PC-9 (cell line): ENCODE data around the gene C9orf78. TPM values are rescaled to one million over a fixed set of nuclear protein-coding genes. Genes with fewer than 3 reads are reported as not detected.

ENCODE experiments used
- BruUV-seq: library from RNA; stranded (reverse); fragments of 400-500 nt; replicated peaks from 2 replicates; lab custom pipeline; 2021; lab: Mats Ljungman, UMichigan
- CTCF ChIA-PET: fragments of 300-600 bp; sonication (Branson Sonifier 250); formaldehyde crosslinking; loops from one replicate; lab custom pipeline; 2022; ENCODE audit warnings: antibody characterized with exemption; lab: Charles Lee
- POLR2A ChIA-PET: fragments of 300-600 bp; sonication (Branson Sonifier 250); formaldehyde crosslinking; loops from one replicate; lab custom pipeline; 2022; ENCODE audit warnings: antibody characterized with exemption; ENCODE audit not compliant: unreplicated experiment; lab: Charles Lee
- DNase-seq, 2 experiments: peaks; one replicate each; pipeline versions ENCODE4 v3.0.0 to v3.0.0-alpha.2; 2015 to 2022; ENCODE audit warnings: mixed read lengths in 1 of 2
- H2AFZ ChIP-seq: fragments of 200-600 bp; sonication (generic); 2 replicates; pipeline ENCODE4 v1.8.1; 2017; ENCODE audit warnings: antibody characterized with exemption
- H3F3A ChIP-seq: fragments of 200-600 bp; sonication (generic); 2 replicates; pipeline ENCODE4 v1.8.1; 2017; ENCODE audit warnings: antibody characterized with exemption, mild to moderate bottlenecking, low read depth; ENCODE audit not compliant: insufficient read depth
- H3K27ac ChIP-seq: fragments of 200-600 bp; sonication (generic); 2 replicates; pipeline ENCODE4 v1.6.1; 2016; ENCODE audit warnings: mixed run types
- H3K27me3 ChIP-seq: fragments of 200-600 bp; sonication (generic); 2 replicates; pipeline ENCODE4 v1.6.1; 2016; ENCODE audit warnings: low read depth, mixed run types; ENCODE audit not compliant: insufficient read depth
- H3K36me3 ChIP-seq: fragments of 200-600 bp; sonication (generic); 2 replicates; pipeline ENCODE4 v1.6.1; 2016; ENCODE audit warnings: low read depth, mixed run types
- H3K4me1 ChIP-seq: fragments of 200-600 bp; sonication (generic); replicated peaks from 2 replicates; pipeline ENCODE4 v1.6.1; 2016; ENCODE audit warnings: mixed run types; ENCODE audit not compliant: insufficient read depth
- H3K4me2 ChIP-seq: fragments of 200-600 bp; sonication (generic); 2 replicates; pipeline ENCODE4 v1.6.1; 2017; ENCODE audit warnings: mixed run types
- H3K4me3 ChIP-seq: fragments of 200-600 bp; sonication (generic); 2 replicates; pipeline ENCODE4 v1.6.1; 2016; ENCODE audit warnings: mixed run types
- H3K79me2 ChIP-seq: fragments of 200-600 bp; sonication (generic); 2 replicates; pipeline ENCODE4 v1.6.1; 2017; ENCODE audit warnings: low read depth, mixed run types
- H3K9me2 ChIP-seq: fragments of 200-600 bp; sonication (generic); 2 replicates; pipeline ENCODE4 v1.8.1; 2017; ENCODE audit warnings: mild to moderate bottlenecking; ENCODE audit not compliant: insufficient read depth
- H3K9me3 ChIP-seq: fragments of 200-600 bp; sonication (generic); 2 replicates; pipeline ENCODE4 v1.8.1; 2016; ENCODE audit warnings: low read depth; ENCODE audit not compliant: insufficient read depth
- H4K20me1 ChIP-seq: fragments of 200-600 bp; sonication (generic); 2 replicates; pipeline ENCODE4 v1.8.1; 2017; ENCODE audit not compliant: insufficient read depth
- CTCF ChIP-seq: fragments of 200-600 bp; sonication (generic); conservative IDR thresholded peaks from 2 replicates; pipeline ENCODE4 v1.6.1; 2017; ENCODE audit warnings: mixed run types, antibody characterized with exemption, mild to moderate bottlenecking, moderate library complexity
- EZH2 ChIP-seq: fragments of 200-600 bp; sonication (generic); IDR thresholded peaks from 2 replicates; pipeline ENCODE4 v1.8.0; 2017; ENCODE audit warnings: antibody characterized with exemption, low read depth
- intact Hi-C: fragments of 100-400 bp; cut with micrococcal nuclease; formaldehyde crosslinking; loops from one replicate; pipeline ENCODE4 v1.10.0; 2022; ENCODE audit not compliant: unreplicated experiment
- total RNA-seq: library from RNA; stranded (reverse); gene quantifications from 2 replicates; pipeline ENCODE4 v1.2.3, GENCODE V29; 2021

Gene C9orf78
- total RNA-seq, 1 experiment from 2014 or later: 51.7 TPM

DNA sequence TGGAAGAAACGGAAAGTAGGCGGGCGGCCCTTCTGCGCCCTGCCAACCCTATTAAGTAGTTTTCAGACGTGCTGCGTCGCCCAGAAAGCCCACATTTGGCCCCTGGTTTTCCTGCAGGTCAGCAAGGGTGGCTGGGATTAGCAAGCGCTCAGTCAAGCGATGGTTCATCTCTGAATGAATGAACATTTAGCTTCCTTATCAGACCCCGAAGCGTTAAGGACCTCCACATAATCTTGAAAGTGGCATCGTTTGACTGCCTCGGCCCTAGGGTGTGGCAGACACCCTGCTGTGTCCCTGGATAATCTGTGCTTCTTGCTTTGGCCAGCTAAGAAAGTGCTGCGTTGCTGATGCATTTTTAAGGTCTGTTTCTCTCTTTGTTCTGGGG, 31.4 kb downstream of the C9orf78 start:
- DNase-seq: peak in 1 of 2 experiments; percentile 31
- no TSS peak for BruUV-seq
- peaks cover 11% of the 10 kb centered on the region for H3K79me2 ChIP-seq

DNA sequence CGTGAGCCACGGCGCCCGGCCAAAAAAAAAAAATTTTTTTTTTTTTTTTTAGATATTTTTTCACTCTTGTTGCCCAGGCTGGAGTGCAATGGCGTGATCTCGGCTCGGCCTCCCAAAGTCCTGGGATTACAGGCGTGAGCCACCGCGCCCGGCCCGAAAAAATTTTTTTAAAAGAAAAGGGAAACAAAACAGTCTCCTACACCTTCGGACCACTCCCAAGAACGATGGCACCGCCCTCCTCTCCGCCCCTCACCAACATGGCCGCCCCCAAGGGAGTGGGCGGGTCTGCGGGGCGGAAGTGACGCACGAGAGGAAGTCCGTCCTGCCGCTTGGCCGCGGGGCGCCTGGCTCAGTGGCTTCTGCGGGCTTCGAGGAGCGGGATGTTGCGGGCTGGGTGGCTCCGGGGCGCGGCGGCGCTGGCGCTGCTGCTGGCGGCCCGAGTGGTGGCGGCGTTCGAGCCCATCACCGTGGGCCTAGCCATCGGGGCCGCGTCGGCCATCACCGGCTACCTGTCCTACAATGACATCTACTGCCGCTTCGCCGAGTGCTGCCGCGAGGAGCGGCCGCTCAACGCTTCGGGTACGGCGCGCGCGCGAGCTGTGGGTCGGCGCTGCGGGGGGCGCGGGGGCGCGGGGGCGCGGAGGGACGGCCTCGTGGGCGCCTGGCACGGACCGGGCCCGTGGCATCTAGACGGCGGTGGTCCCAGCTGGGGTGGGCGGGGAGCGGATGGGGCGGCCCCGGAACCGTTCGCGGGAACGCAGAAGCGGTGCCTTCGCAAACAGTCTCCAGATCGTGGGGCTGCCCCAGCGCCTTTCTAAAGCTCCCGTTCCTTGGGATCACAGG, 32.0 kb downstream of the C9orf78 start, which contains the start of gene TOR1B:
TOR1B (plus strand) TSS at position 352 of the 843 bp plus-strand sequence; CDS start at position 381, 29 bp downstream.
- ChIA-PET CTCF (interaction anchor here (0.5 to 0.7 kb wide), 3 partner anchors 193 to 524 kb away, joined by 7 to 16 read pairs (median 7); no protein-coding TSS in a partner anchor), POLR2A (interaction anchor here (0.6 kb wide), 1 partner anchor 98 kb away, joined by 6 read pairs; no protein-coding TSS in a partner anchor)
- no peaks in the 10 kb centered on the region for H3K36me3 ChIP-seq
- peak; percentile 90 to 98 for DNase-seq
- peak within 1 kb of the TSS; percentile 93 for H3K4me3 ChIP-seq
- no peaks in the 10 kb centered on the region for H3K27me3 ChIP-seq
- no peaks in the 10 kb centered on the region for H4K20me1 ChIP-seq
- intact Hi-C loops: loop anchor here (1.0 kb wide), 1 partner anchor 21 kb away; the partner anchor contains the start of gene TOR1A
- TF ChIP-seq CTCF (no peak), EZH2 (no peak)
- H3K79me2 ChIP-seq: peaks cover 11% of the 10 kb centered on the region
- BruUV-seq: no TSS peak
- no peaks in the 10 kb centered on the region for H3K9me3 ChIP-seq
- peak within 1 kb of the TSS; percentile 27; the same call in 1 of the 2 replicates for H3K27ac ChIP-seq
- H3F3A ChIP-seq: peaks cover 15% of the 10 kb centered on the region; the same call in 1 of the 2 replicates
- H2AFZ ChIP-seq: peak within 1 kb of the TSS; percentile 80
- peak within 1 kb of the TSS; percentile 98 for H3K4me2 ChIP-seq
- peaks cover 7% of the 10 kb centered on the region for H3K4me1 ChIP-seq
- no peaks in the 10 kb centered on the region for H3K9me2 ChIP-seq

More for the DNA sequence above, 31.4 kb downstream of the C9orf78 start:
- no peaks in the 10 kb centered on the region for H3K36me3 ChIP-seq
- peaks cover 7% of the 10 kb centered on the region for H3K4me1 ChIP-seq
- H3K27ac ChIP-seq: no peak overlapping the region
- no peaks in the 10 kb centered on the region for H4K20me1 ChIP-seq
- H3K4me2 ChIP-seq: peak overlapping the region; percentile 98
- H3K9me2 ChIP-seq: no peaks in the 10 kb centered on the region
- no peak for TF ChIP-seq EZH2
- TF ChIP-seq CTCF: no peak
- peak overlapping the region; percentile 80 for H2AFZ ChIP-seq
- peak overlapping the region; percentile 93 for H3K4me3 ChIP-seq
- intact Hi-C loops: loop anchor here (1.0 kb wide), 1 partner anchor 21 kb away; the partner anchor contains the start of gene TOR1A
- ChIA-PET POLR2A (interaction anchor here (0.6 kb wide), 1 partner anchor 97 kb away, joined by 6 read pairs; no protein-coding TSS in a partner anchor), CTCF (interaction anchor here (0.5 kb wide), 1 partner anchor 253 kb away, joined by 7 read pairs; no protein-coding TSS in a partner anchor)
- no peaks in the 10 kb centered on the region for H3K9me3 ChIP-seq
- H3F3A ChIP-seq: peaks cover 12% of the 10 kb centered on the region; the same call in 1 of the 2 replicates
- no peaks in the 10 kb centered on the region for H3K27me3 ChIP-seq

- Histone ChIP-seq H3K9me2 (no peaks in the 10 kb centered on the region), H3K27ac (no peak overlapping the region), H3K4me3 (no peak overlapping the region), H3K9me3 (no peaks in the 10 kb centered on the region), H3K4me1 (peaks cover 7% of the 10 kb centered on the region), H2AFZ (no peak overlapping the region), H4K20me1 (no peaks in the 10 kb centered on the region), H3K36me3 (no peaks in the 10 kb centered on the region), H3K79me2 (peaks cover 11% of the 10 kb centered on the region), H3K4me2 (no peak overlapping the region), H3F3A (peaks cover 25% of the 10 kb centered on the region; the same call in 1 of the 2 replicates), H3K27me3 (no peaks in the 10 kb centered on the region)
- no TSS peak for BruUV-seq
- CTCF ChIA-PET: no interaction called here
- DNase-seq: no peak
- intact Hi-C loops: no loop called here
- POLR2A ChIA-PET: no interaction called here
- no peak for TF ChIP-seq CTCF
- no peak for TF ChIP-seq EZH2
Observed at GRCh38 chr9:129801504-129801903, 33.6 kb downstream of the C9orf78 start.
